IMR-90 (cell line): ENCODE results near the gene ZNF764. TPM values are rescaled to one million over a fixed set of nuclear protein-coding genes. Genes with fewer than 3 reads are reported as not detected.
"Not testable (repeated sequence)": the region's sequence is repeated elsewhere in the genome, so short reads cannot be mapped to it uniquely, and the experiment has no call there.

Experiments used
- ATAC-seq: fragments of 200-7000 bp; cut with Tn5 transposase; 2 replicates; pipeline ENCODE4 v1.9.1; 2020; ENCODE audit warnings: low read depth, mild to moderate bottlenecking, moderate library complexity
- BruUV-seq: library from RNA; stranded (reverse); fragments of 400-500 nt; replicated peaks from 2 replicates; lab custom pipeline; 2021; lab: Mats Ljungman, UMichigan
- CTCF ChIA-PET: fragments of 300-600 bp; formaldehyde crosslinking; extraction: SDS; loops from one replicate; lab custom pipeline; 2021; ENCODE audit warnings: antibody characterized with exemption; lab: Yijun Ruan, JAX
- POLR2A ChIA-PET: fragments of 300-600 bp; sonication (Branson Sonifier 250); formaldehyde crosslinking; loops from one replicate; lab custom pipeline; 2022; ENCODE audit warnings: antibody characterized with exemption; ENCODE audit not compliant: unreplicated experiment; lab: Charles Lee
- DNase-seq: peaks from one replicate; pipeline ENCODE4 v3.0.0; 2013
- H2AFZ ChIP-seq: replicated peaks from 2 replicates; pipeline ENCODE3; 2013; ENCODE audit warnings: low read length, mild to moderate bottlenecking; ENCODE audit not compliant: poor library complexity
- H2AK5ac ChIP-seq: 2 replicates; pipeline ENCODE4 v1.6.1; 2013; ENCODE audit warnings: low read depth, low read length, inconsistent platforms
- H2AK9ac ChIP-seq: replicated peaks from 2 replicates; pipeline ENCODE3; 2013; ENCODE audit warnings: mild to moderate bottlenecking, low read depth, low read length, moderate library complexity; ENCODE audit not compliant: poor library complexity
- H2BK120ac ChIP-seq: 2 replicates; pipeline ENCODE4 v1.6.1; 2013; ENCODE audit warnings: low read depth, low read length, inconsistent platforms
- H2BK15ac ChIP-seq: 3 replicates; pipeline ENCODE4 v1.6.1; 2013; ENCODE audit warnings: low read depth, low read length, inconsistent platforms
- H2BK20ac ChIP-seq: 2 replicates; pipeline ENCODE4 v1.6.1; 2013; ENCODE audit warnings: low read depth, mild to moderate bottlenecking, inconsistent platforms, low read length, moderate library complexity
- H2BK5ac ChIP-seq: 2 replicates; pipeline ENCODE4 v1.6.1; 2013; ENCODE audit warnings: mild to moderate bottlenecking, low read depth, low read length, inconsistent platforms; ENCODE audit not compliant: poor library complexity, severe bottlenecking
- H3K14ac ChIP-seq: replicated peaks from 2 replicates; pipeline ENCODE4 v1.6.1; 2013; ENCODE audit warnings: low read depth, low read length, inconsistent platforms
- H3K18ac ChIP-seq: 2 replicates; pipeline ENCODE4 v1.6.1; 2013; ENCODE audit warnings: low read depth, low read length, control low read depth
- H3K23ac ChIP-seq: 2 replicates; pipeline ENCODE4 v1.6.1; 2013; ENCODE audit warnings: low read depth, low read length, inconsistent platforms
- H3K27ac ChIP-seq: 2 replicates; pipeline ENCODE4 v1.5.1; 2013; ENCODE audit warnings: mild to moderate bottlenecking, control low read depth, low read length; ENCODE audit not compliant: insufficient read depth
- H3K27me3 ChIP-seq: 2 replicates; pipeline ENCODE4 v1.6.1; 2013; ENCODE audit warnings: low read length; ENCODE audit not compliant: control insufficient read depth, insufficient read depth
- H3K36me3 ChIP-seq: 2 replicates; pipeline ENCODE4 v1.6.1; 2013; ENCODE audit warnings: low read length, mixed read lengths; ENCODE audit not compliant: control insufficient read depth, insufficient read depth
- H3K4ac ChIP-seq: 2 replicates; pipeline ENCODE4 v1.6.1; 2013; ENCODE audit warnings: low read depth, low read length, inconsistent platforms
- H3K4me1 ChIP-seq: 2 replicates; pipeline ENCODE4 v1.6.1; 2013; ENCODE audit warnings: low read length, mixed read lengths; ENCODE audit not compliant: control insufficient read depth, insufficient read depth
- H3K4me2 ChIP-seq: 2 replicates; pipeline ENCODE4 v1.6.1; 2013; ENCODE audit warnings: low read depth, mild to moderate bottlenecking, control low read depth, low read length, moderate library complexity
- H3K4me3 ChIP-seq: 2 replicates; pipeline ENCODE4 v1.5.1; 2013; ENCODE audit warnings: low read depth, mild to moderate bottlenecking, control low read depth, low read length, moderate library complexity; ENCODE audit not compliant: insufficient read depth
- H3K56ac ChIP-seq: 2 replicates; pipeline ENCODE4 v1.6.1; 2013; ENCODE audit warnings: low read length, inconsistent platforms; ENCODE audit not compliant: insufficient read depth; ENCODE audit errors: extremely low read depth
- H3K79me1 ChIP-seq, 2 experiments: 2 replicates each; pipeline ENCODE4 v1.6.1; 2013; ENCODE audit warnings: low read length in 2 of 2, inconsistent platforms in 1 of 2, low read depth in 1 of 2
- H3K9ac ChIP-seq: 2 replicates; pipeline ENCODE4 v1.6.1; 2013; ENCODE audit warnings: low read depth, low read length, control low read depth
- H3K9me1 ChIP-seq: 2 replicates; pipeline ENCODE4 v1.6.1; 2013; ENCODE audit warnings: low read length, inconsistent platforms; ENCODE audit not compliant: insufficient read depth
- H3K9me3 ChIP-seq: 2 replicates; pipeline ENCODE4 v1.6.1; 2013; ENCODE audit warnings: low read length; ENCODE audit not compliant: control insufficient read depth, insufficient read depth
- H4K20me1 ChIP-seq: 2 replicates; pipeline ENCODE4 v1.6.1; 2013; ENCODE audit warnings: low read length, inconsistent platforms; ENCODE audit not compliant: insufficient read depth
- H4K5ac ChIP-seq: 2 replicates; pipeline ENCODE4 v1.6.1; 2013; ENCODE audit warnings: mild to moderate bottlenecking, low read depth, low read length, control low read depth
- H4K8ac ChIP-seq, 2 experiments: 2 replicates each; pipeline ENCODE4 v1.6.1; 2013; ENCODE audit warnings: low read depth in 2 of 2, low read length in 2 of 2, control low read depth in 1 of 2, inconsistent platforms in 1 of 2
- H4K91ac ChIP-seq: 2 replicates; pipeline ENCODE4 v1.6.1; 2013; ENCODE audit warnings: low read depth, low read length, inconsistent platforms; ENCODE audit not compliant: insufficient read depth
- WGBS, 2 experiments: methylation state at CpG; one replicate each; pipeline versions ENCODE4 v1.1.5 to v1.1.7; 2013; ENCODE audit warnings: missing lambda C conversion rate in 2 of 2; ENCODE audit not compliant: insufficient read length in 1 of 2; ENCODE audit errors: extremely low coverage in 2 of 2; 5-methylcytosine and 5-hydroxymethylcytosine counted together
- dilution Hi-C: fragments of 300-500 bp; cut with HindIII; formaldehyde crosslinking; loops from one replicate; pipeline ENCODE4 v1.14.3; 2018; ENCODE audit warnings: low sequenced_read_pairs; ENCODE audit not compliant: unreplicated experiment
- in situ Hi-C: fragments of 300-500 bp; cut with MboI; formaldehyde crosslinking; loops from 3 replicates; pipeline ENCODE4 v1.14.3; 2019; ENCODE audit warnings: low sequenced_read_pairs, inconsistent platforms, mixed read lengths
- intact Hi-C: fragments of 100-400 bp; cut with micrococcal nuclease; formaldehyde crosslinking; loops from 2 replicates; pipeline ENCODE4 v1.10.0; 2022
- polyA plus RNA-seq, 3 experiments: library from polyadenylated mRNA; depleted of rRNA; stranded (reverse); fragments of >200 nt; gene quantifications; 2 replicates each; pipeline ENCODE4 v1.2.3, GENCODE V29; 2012; ENCODE audit warnings: low replicate concordance in 1 of 3
- total RNA-seq: library from RNA; depleted of rRNA; stranded (reverse); fragments of >200 nt; gene quantifications from 2 replicates; pipeline ENCODE4 v1.2.3, GENCODE V29; 2012

ZNF764 gene
- total and polyA plus RNA-seq, 2 of the 4 experiments (the other 2 are of a cell fraction): 2.2 to 4.6 TPM

DNA sequence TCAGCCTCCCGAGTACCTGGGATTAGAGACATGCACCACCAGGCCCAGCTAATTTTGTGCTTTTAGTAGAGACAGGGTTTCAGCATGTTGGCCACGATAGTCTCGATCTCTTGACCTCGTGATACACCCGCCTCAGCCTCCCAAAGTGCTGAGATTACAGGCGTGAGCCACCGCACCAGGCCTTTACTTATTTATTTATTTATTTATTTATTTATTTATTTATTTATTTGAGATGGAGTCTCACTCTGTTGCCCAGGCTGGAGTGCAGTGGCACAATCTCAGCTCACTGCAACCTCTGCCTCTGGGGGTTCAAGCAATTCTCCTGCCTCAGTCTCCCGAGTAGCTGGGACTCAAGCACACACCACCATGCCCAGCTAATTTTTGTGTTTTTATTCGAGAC lies 32.7 kb upstream of the ZNF764 start:
- H2AK5ac ChIP-seq, H3K56ac ChIP-seq, H2AK9ac ChIP-seq, H3K9me3 ChIP-seq, H2BK20ac ChIP-seq, H3K9me1 ChIP-seq, H3K4me1 ChIP-seq, H3K4me3 ChIP-seq, H3K18ac ChIP-seq, H3K4me2 ChIP-seq, H3K14ac ChIP-seq, DNase-seq, H2AFZ ChIP-seq, H3K4ac ChIP-seq, H3K27ac ChIP-seq, H3K23ac ChIP-seq, intact Hi-C loops, H2BK5ac ChIP-seq, H4K20me1 ChIP-seq, in situ Hi-C loops, POLR2A ChIA-PET, H3K27me3 ChIP-seq, ATAC-seq, H4K8ac ChIP-seq, H2BK15ac ChIP-seq, H4K91ac ChIP-seq, dilution Hi-C loops, H3K9ac ChIP-seq, H4K5ac ChIP-seq, H3K36me3 ChIP-seq, BruUV-seq, H2BK120ac ChIP-seq: not testable (repeated sequence)
- CTCF ChIA-PET: interaction anchor here (0.7 kb wide), 1 partner anchor 54 kb away, joined by 7 read pairs; no protein-coding TSS in a partner anchor
- H3K79me1 ChIP-seq: peaks cover 8 to 15% of the 10 kb centered on the region in 2 experiments; a peak in 2 of 4 replicates
- no CpG with 5 or more reads among the region's 9 CpGs for WGBS, 2 experiments

DNA sequence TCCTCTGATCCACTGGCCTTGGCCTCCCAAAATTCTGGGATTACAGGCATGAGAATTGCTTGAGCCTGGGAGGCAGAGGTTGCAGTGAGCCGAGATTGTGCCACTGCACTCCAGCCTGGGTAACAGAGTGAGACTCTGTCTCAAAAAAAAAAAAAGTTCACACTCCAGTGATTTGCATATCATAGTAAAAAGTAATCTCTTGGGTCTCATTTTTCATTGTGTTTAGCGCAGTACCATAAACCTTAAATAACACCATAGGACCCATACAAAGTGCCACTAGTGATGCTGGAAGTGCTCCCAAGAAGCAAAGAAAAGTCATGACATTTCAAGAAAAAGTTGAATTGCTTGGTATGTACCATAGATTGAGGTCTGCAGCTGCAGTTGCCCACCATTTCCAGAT lies 31.4 kb upstream of the ZNF764 start:
- H3K27ac ChIP-seq, H3K9me1 ChIP-seq, intact Hi-C loops, dilution Hi-C loops, DNase-seq, H3K56ac ChIP-seq, BruUV-seq, H4K20me1 ChIP-seq, H2AK5ac ChIP-seq, H2BK5ac ChIP-seq, H2BK120ac ChIP-seq, H2AFZ ChIP-seq, H3K23ac ChIP-seq, H3K14ac ChIP-seq, H2BK15ac ChIP-seq, H3K4me1 ChIP-seq, H2BK20ac ChIP-seq, H3K4me2 ChIP-seq, H4K8ac ChIP-seq, H3K18ac ChIP-seq, H4K91ac ChIP-seq, H3K4me3 ChIP-seq, H3K9me3 ChIP-seq, POLR2A ChIA-PET, H4K5ac ChIP-seq, H3K36me3 ChIP-seq, H3K27me3 ChIP-seq, H3K4ac ChIP-seq, in situ Hi-C loops, H2AK9ac ChIP-seq, ATAC-seq, H3K9ac ChIP-seq: not testable (repeated sequence)
- CTCF ChIA-PET: interaction anchor here (0.7 kb wide), 1 partner anchor 11 kb away, joined by 3 read pairs; no protein-coding TSS in a partner anchor
- WGBS, 2 experiments: no CpG with 5 or more reads among the region's 2 CpGs
- H3K79me1 ChIP-seq: peaks cover 13 to 23% of the 10 kb centered on the region in 2 experiments; a peak in 3 of 4 replicates
